ENCODE data around the gene SUPT5H. TPM values are rescaled to one million over a fixed set of nuclear protein-coding genes. Genes with fewer than 3 reads are reported as not detected.

Gene SUPT5H
- total RNA-seq, 2 donors from 2014 or later: 79.8 to 246 TPM

GRCh38 chr19:39412100-39412866, 33.1 kb upstream of the SUPT5H start, which contains the start of gene PLEKHG2:
Gene PLEKHG2 (plus strand): TSS chr19:39412669. CDS start chr19:39414087, 1,418 bp downstream.
- Histone ChIP-seq H3K4me3 (peak within 1 kb of the TSS; percentile 73 to 76), H3K9me3 (no peaks in the 10 kb centered on the region), H3K4me1 (replicated peaks) (no peaks in the 10 kb centered on the region), H3K36me3 (peaks cover 8% of the 10 kb centered on the region in 2 donors), H3K27me3 (replicated peaks; ENCODE audit: insufficient read depth) (no peaks in the 10 kb centered on the region), H3K27ac (peak within 1 kb of the TSS; percentile 100)
- intact Hi-C loops (cut with DNase I): loop anchor here (5.0 kb wide), 1 partner anchor 70 kb away; the partner anchor contains the start of gene SAMD4B
- TF ChIP-seq, protein P1, sequence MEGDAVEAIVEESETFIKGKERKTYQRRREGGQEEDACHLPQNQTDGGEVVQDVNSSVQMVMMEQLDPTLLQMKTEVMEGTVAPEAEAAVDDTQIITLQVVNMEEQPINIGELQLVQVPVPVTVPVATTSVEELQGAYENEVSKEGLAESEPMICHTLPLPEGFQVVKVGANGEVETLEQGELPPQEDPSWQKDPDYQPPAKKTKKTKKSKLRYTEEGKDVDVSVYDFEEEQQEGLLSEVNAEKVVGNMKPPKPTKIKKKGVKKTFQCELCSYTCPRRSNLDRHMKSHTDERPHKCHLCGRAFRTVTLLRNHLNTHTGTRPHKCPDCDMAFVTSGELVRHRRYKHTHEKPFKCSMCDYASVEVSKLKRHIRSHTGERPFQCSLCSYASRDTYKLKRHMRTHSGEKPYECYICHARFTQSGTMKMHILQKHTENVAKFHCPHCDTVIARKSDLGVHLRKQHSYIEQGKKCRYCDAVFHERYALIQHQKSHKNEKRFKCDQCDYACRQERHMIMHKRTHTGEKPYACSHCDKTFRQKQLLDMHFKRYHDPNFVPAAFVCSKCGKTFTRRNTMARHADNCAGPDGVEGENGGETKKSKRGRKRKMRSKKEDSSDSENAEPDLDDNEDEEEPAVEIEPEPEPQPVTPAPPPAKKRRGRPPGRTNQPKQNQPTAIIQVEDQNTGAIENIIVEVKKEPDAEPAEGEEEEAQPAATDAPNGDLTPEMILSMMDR (IDR thresholded peaks at IDR 0.05): peak in 3 of 4 experiments; percentile 93 to 94 (median 93)
- TF ChIP-seq POLR2AphosphoS5 (IDR thresholded peaks at IDR 0.05) (peak; percentile 99), POLR2A (IDR thresholded peaks at IDR 0.05) (peak; percentile 45)
- DNase-seq (ENCODE audit: low spot score): peak; percentile 99
- WGBS: 1% methylated on average over 38 of the region's 60 CpGs

GRCh38 chr19:39412867-39413271, 32.5 kb upstream of the SUPT5H start:
- peak overlapping the region; percentile 100 for H3K27ac ChIP-seq
- under 1% methylated on average over 24 of the region's 24 CpGs for WGBS
- peak overlapping the region; percentile 73 to 76 for H3K4me3 ChIP-seq
- intact Hi-C loops (cut with DNase I): loop anchor here (5.0 kb wide), 1 partner anchor 71 kb away; the partner anchor contains the start of gene SAMD4B
- H3K4me1 ChIP-seq (replicated peaks): no peaks in the 10 kb centered on the region
- no peaks in the 10 kb centered on the region for H3K27me3 ChIP-seq (replicated peaks; ENCODE audit: insufficient read depth)
- TF ChIP-seq POLR2A (IDR thresholded peaks at IDR 0.05): no peak
- TF ChIP-seq, protein P1 (IDR thresholded peaks at IDR 0.05): peak in 1 of 4 experiments; percentile 86
- TF ChIP-seq POLR2AphosphoS5 (IDR thresholded peaks at IDR 0.05): no peak
- peaks cover 7 to 8% of the 10 kb centered on the region in 2 donors for H3K36me3 ChIP-seq
- H3K9me3 ChIP-seq: no peaks in the 10 kb centered on the region
- DNase-seq (ENCODE audit: low spot score): peak; percentile 41

DNA sequence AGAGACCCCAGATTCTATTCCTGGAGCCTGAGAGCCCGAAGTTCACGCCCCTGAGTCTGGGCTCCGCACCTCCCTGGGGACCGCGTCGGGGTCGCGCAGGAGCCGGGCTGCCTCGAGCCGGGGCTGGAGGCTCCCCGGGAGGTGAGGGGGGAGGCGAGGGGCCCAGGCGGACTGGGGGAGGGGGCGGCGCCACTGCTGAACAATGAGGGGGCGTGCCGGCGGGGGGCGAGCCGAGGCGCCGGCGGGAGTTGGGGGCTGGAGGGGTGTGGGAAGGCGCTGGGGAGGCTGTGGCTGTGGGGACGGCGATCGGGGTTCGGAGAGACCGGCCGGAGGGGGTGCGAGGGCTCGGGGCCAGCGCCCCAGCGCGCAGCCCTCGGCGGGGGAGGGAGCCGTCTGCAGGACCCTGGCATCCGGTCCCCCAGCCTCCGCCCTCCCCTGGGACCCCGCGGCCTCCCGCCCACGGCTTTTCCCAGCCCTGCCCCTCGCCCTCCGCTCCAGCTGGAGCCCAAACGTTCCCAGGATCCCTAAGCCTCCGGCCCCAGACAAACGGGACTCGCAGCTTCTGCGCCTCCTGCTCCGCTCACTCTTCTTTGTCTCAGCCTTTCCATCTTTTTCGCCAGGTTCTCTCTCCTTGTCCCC, 32.0 kb upstream of the SUPT5H start:
- peak overlapping the region; percentile 100 for H3K27ac ChIP-seq
- intact Hi-C loops (cut with DNase I): loop anchor here (5.0 kb wide), 1 partner anchor 71 kb away; the partner anchor contains the start of gene SAMD4B
- 4% methylated on average over 17 of the region's 54 CpGs for WGBS

DNA sequence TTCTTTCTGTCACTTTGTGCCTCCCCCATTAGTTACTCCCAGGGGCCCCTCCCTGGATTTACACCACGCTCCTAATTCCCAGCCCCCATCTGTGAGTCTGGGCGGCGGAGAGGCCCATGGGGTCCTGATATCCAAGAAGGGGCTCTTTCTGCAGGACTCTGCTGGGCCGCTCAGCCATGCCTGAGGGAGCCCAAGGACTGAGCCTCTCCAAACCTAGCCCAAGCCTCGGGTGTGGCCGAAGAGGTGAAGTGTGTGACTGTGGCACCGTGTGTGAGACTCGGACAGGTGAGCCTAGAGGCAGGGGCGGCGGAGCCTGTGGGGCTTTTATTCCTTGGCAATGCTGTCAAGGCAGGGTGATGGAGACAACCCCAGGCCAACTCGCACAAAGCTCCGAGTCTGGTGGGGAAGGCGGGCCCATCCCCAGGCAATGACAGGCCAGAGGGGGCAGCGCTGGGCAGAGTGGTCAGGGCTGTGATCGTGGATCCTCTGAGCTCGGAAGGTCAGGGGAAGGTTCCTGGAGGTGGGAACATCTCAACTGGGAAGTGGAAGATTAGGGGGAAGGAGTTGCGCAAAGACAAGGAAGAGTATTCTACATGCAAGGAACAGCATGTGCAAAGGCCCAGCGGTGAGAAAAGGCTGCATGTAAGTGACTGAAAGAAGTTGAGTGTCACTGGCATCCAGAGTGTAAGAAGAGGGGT, 31.3 kb upstream of the SUPT5H start:
- peak overlapping the region; percentile 73 to 76 for H3K4me3 ChIP-seq
- no peaks in the 10 kb centered on the region for H3K9me3 ChIP-seq
- WGBS: 20% methylated on average over 18 of the region's 18 CpGs
- no peaks in the 10 kb centered on the region for H3K36me3 ChIP-seq
- no peaks in the 10 kb centered on the region for H3K4me1 ChIP-seq (replicated peaks)
- peak overlapping the region; percentile 100 for H3K27ac ChIP-seq
- no peak for DNase-seq (ENCODE audit: low spot score)
- intact Hi-C loops (cut with DNase I): loop anchor here (5.0 kb wide), 1 partner anchor 72 kb away; the partner anchor contains the start of gene SAMD4B
- H3K27me3 ChIP-seq (replicated peaks; ENCODE audit: insufficient read depth): no peaks in the 10 kb centered on the region
- TF ChIP-seq POLR2AphosphoS5 (IDR thresholded peaks at IDR 0.05): no peak
- TF ChIP-seq, protein P1 (IDR thresholded peaks at IDR 0.05): no peak
- no peak for TF ChIP-seq POLR2A (IDR thresholded peaks at IDR 0.05)

More for the DNA sequence above, 32.0 kb upstream of the SUPT5H start:
- H3K9me3 ChIP-seq: no peaks in the 10 kb centered on the region
- TF ChIP-seq POLR2A (IDR thresholded peaks at IDR 0.05) (no peak), POLR2AphosphoS5 (IDR thresholded peaks at IDR 0.05) (no peak)
- TF ChIP-seq, protein P1 (IDR thresholded peaks at IDR 0.05): no peak
- peak overlapping the region; percentile 73 to 76 for H3K4me3 ChIP-seq
- peaks cover 2 to 3% of the 10 kb centered on the region in 2 donors for H3K36me3 ChIP-seq
- DNase-seq (ENCODE audit: low spot score): peak; percentile 39
- no peaks in the 10 kb centered on the region for H3K27me3 ChIP-seq (replicated peaks; ENCODE audit: insufficient read depth)
- no peaks in the 10 kb centered on the region for H3K4me1 ChIP-seq (replicated peaks)

Data from prostate gland (tissue), 2 donors.